ACC112 (cell line): ENCODE data around the gene ARL15.

Experiments
- H2AFZ ChIP-seq: fragments of 200-600 bp; sonication (generic); one replicate; pipeline ENCODE4 v1.6.0; 2017; ENCODE audit warnings: antibody characterized with exemption, low read length; ENCODE audit not compliant: unreplicated experiment
- H3K27ac ChIP-seq: fragments of 200-600 bp; sonication (generic); 2 replicates; pipeline ENCODE4 v1.5.1; 2014; ENCODE audit warnings: low read depth, mild to moderate bottlenecking, antibody characterized with exemption, low read length, moderate library complexity
- H3K27me3 ChIP-seq: fragments of 200-600 bp; sonication (generic); 2 replicates; pipeline ENCODE4 v1.6.1; 2014; ENCODE audit warnings: mild to moderate bottlenecking, antibody characterized with exemption, low read length, moderate library complexity, mixed read lengths; ENCODE audit not compliant: insufficient read depth
- H3K36me3 ChIP-seq: fragments of 200-600 bp; sonication (generic); 2 replicates; pipeline ENCODE4 v1.6.1; 2016; ENCODE audit warnings: mild to moderate bottlenecking, antibody characterized with exemption, low read length, moderate library complexity, mixed read lengths; ENCODE audit not compliant: insufficient read depth
- H3K4me1 ChIP-seq: fragments of 200-600 bp; sonication (generic); one replicate; pipeline ENCODE4 v1.6.1; 2016; ENCODE audit warnings: low read length, mixed read lengths; ENCODE audit not compliant: insufficient read depth, unreplicated experiment, control insufficient read depth
- H3K4me3 ChIP-seq: fragments of 200-600 bp; sonication (generic); 2 replicates; pipeline ENCODE4 v1.5.1; 2014; ENCODE audit warnings: mild to moderate bottlenecking, low read depth, low read length
- H3K79me2 ChIP-seq: fragments of 200-600 bp; sonication (generic); one replicate; pipeline ENCODE4 v1.6.0; 2016; ENCODE audit warnings: low read length; ENCODE audit not compliant: control insufficient read depth, unreplicated experiment, insufficient read depth

The ARL15 gene

DNA sequence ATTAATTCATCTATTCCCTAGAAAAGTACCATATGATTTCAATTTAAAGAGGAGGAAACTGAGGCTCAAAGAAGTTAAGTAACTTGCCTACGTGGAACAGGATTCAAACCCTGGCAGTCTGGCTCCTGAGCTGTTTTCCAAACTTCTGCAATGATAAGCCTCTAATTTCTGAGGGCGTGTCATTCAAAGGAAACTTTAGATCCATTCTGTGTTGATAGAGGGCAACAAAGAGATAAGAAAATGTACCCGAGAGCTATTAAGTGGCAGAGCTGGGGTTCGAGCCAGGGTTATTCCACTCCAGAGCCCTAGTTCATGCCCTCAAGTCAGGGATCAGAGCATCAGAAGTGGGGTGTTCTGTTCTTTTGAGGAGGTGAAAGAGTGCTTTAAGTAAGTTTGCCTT, 131.4 kb downstream of the ARL15 start:
- H3K27me3 ChIP-seq = no peaks in the 10 kb centered on the region
- H3K4me1 ChIP-seq = no peaks in the 10 kb centered on the region
- no peak overlapping the region for H3K4me3 ChIP-seq
- no peaks in the 10 kb centered on the region for H3K36me3 ChIP-seq
- no peaks in the 10 kb centered on the region for H3K79me2 ChIP-seq
- H3K27ac ChIP-seq = no peak overlapping the region
- H2AFZ ChIP-seq = no peak overlapping the region

DNA sequence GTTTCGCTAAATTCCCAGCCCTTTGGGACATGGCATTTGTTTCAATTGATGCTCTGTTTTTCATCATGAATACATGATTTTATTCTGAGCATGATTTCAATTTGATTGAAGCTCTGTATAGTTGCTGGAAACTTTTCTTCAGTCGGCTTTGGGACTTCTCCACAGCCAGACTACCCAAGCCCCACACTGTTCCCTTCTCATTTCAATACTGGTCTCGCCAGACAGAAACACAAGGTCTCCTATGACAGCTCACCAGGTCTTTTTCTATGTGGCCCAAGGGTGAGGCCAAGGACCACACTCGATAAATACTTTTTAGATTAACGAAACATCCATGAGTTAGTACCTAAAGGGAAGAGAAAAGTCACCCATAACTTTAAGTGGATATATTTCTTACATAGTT, 132.2 kb downstream of the ARL15 start:
- Histone ChIP-seq H3K27me3 (no peaks in the 10 kb centered on the region), H3K36me3 (no peaks in the 10 kb centered on the region), H3K27ac (no peak overlapping the region), H3K4me1 (no peaks in the 10 kb centered on the region), H3K79me2 (no peaks in the 10 kb centered on the region), H3K4me3 (no peak overlapping the region), H2AFZ (no peak overlapping the region)

DNA sequence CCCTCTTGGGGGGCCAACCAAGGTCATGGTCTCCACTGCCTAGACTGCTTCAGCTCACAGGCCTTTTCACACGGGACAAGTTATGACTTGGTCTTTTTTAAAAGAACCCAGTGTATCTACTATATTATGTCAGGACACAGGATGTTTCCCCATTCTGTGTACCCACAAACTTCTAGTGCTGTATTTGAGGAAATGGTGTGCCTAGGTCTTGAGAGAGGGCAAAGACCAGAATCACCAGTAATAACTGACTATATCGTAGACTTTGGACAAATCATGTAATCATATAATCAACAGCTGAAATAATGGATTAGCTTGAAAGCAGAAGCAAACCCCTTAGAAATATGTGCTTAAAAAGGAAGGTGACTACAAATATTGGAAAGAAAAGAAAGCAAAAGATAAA, 133.3 kb downstream of the ARL15 start:
- Histone ChIP-seq H3K79me2 (no peaks in the 10 kb centered on the region), H3K4me3 (no peak overlapping the region), H3K27me3 (no peaks in the 10 kb centered on the region), H3K36me3 (no peaks in the 10 kb centered on the region), H3K27ac (no peak overlapping the region), H2AFZ (no peak overlapping the region), H3K4me1 (no peaks in the 10 kb centered on the region)

DNA sequence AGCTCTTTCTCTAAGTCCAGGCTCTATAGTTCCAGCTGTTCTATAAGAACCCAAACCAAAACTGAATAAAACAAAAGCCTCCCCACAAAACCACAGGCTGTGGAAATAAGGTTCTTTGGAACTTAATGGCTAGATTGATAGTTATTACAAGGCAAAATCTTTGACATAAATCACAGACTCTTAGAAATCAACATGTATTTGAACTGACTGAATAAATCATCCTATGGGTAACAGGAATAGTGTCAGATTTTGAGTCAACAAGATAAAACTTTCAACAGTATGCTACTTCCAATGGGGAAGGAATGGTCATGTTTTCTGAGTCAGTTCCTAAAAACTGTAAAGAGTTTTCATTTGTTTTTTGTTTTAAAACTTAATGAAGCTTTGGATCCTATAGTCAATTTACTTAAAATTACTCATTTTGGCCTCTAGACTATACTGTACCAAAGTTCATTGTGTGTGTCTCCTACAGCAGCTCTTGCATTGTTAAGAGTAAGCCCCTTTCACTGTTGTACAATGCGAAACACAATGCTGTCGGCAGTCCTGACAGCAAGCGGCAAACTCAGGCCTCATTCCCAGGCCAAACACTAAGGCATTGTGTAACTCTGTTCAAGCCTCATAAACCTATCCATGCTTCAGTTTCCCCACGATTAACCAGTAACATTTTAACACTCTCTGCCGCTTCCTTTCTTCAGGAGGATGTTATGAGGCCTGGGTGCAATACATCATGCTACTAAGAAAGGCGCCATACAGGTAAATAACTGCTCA, 134.1 kb downstream of the ARL15 start:
- Histone ChIP-seq H3K79me2 (no peaks in the 10 kb centered on the region), H2AFZ (no peak overlapping the region), H3K27me3 (no peaks in the 10 kb centered on the region), H3K27ac (no peak overlapping the region), H3K4me3 (no peak overlapping the region), H3K36me3 (no peaks in the 10 kb centered on the region), H3K4me1 (no peaks in the 10 kb centered on the region)

GRCh38 chr5:54173251-54173650, 137.1 kb downstream of the ARL15 start:
- Histone ChIP-seq H3K27ac (no peak overlapping the region), H3K79me2 (no peaks in the 10 kb centered on the region), H2AFZ (no peak overlapping the region), H3K27me3 (no peaks in the 10 kb centered on the region), H3K36me3 (no peaks in the 10 kb centered on the region), H3K4me3 (no peak overlapping the region), H3K4me1 (no peaks in the 10 kb centered on the region)

DNA sequence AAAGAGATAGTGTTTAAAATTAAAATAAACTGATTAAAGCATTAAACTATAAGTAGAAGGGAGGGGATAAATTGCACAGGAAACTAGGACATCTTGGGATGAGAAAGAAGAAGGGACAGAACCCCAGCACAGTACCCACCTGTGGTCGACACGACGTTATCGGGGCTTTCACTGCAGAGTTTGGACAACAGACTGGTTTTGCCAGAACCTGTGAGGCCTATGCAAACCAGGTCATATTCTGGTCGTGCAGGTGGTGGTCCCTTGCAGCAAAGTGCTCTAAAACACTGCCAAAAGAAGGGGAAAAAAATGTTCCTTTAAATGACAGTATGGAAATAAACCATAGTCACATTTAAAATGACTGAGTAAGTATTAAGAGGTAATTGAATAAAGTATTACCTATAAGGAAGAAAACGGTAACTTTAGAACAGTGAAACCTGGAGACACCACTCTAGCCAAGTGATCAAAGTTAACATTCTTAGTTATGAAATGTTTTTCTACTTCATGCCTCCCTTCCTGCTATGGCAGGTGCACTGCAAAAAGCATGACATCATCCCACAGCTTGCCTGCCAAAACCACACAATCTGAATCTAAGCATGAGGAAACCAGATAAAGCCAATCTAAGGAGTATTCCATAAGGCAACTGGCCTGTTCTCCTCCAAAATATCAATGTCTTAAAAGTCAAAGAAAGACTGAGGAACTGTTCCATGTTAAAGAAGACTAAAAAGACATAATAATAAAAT, 138.6 kb downstream of the ARL15 start:
- H3K4me3 ChIP-seq = no peak overlapping the region
- H3K27ac ChIP-seq = no peak overlapping the region
- no peaks in the 10 kb centered on the region for H3K27me3 ChIP-seq
- no peaks in the 10 kb centered on the region for H3K79me2 ChIP-seq
- H2AFZ ChIP-seq = no peak overlapping the region
- no peaks in the 10 kb centered on the region for H3K36me3 ChIP-seq
- H3K4me1 ChIP-seq = no peaks in the 10 kb centered on the region

DNA sequence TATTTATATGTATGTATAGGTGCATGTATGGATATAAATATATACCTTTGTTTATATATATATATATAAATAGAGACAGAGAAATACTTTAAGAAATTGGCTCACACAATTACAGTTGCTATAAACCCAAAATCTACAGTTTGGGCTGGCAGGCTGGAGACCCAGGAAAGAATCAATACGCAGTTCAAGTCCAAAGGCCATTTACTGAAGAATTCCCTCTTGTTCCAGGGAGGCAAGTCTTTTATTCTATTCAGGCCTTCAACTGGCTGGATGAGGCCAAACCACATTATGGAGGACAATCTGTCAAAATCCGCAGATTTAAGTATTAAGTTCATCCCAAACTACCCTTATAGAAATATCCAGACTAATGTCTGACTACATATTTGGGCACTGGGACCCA, 144.7 kb downstream of the ARL15 start:
- Histone ChIP-seq H3K79me2 (no peaks in the 10 kb centered on the region), H3K4me1 (no peaks in the 10 kb centered on the region), H3K36me3 (no peaks in the 10 kb centered on the region), H3K27me3 (no peaks in the 10 kb centered on the region), H2AFZ (no peak overlapping the region), H3K4me3 (no peak overlapping the region), H3K27ac (no peak overlapping the region)

- Histone ChIP-seq H3K27me3 (no peaks in the 10 kb centered on the region), H3K36me3 (no peaks in the 10 kb centered on the region), H3K27ac (no peak overlapping the region), H2AFZ (no peak overlapping the region), H3K4me1 (peaks cover 4% of the 10 kb centered on the region), H3K79me2 (no peaks in the 10 kb centered on the region), H3K4me3 (no peak overlapping the region)
Measured at GRCh38 chr5:54162184-54162583, 148.2 kb downstream of the ARL15 start.

DNA sequence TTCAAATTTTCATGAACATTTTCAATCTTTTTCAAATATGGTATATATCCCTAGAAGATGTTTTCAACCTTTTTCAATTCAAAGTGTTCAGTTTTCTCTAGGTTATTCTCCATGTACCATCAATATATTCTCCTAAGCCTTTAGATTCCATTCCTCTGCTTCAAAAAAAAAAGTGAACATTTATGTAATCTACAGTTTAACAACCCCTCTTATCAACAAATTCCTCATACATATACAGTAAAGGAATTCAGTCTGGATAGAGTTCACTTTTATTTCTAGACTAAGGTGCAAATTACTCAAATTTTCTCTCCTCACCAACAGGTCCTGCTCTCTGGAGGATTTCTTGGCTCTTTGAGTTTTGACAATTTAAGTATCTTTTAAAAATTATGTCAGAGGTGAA, 150.0 kb downstream of the ARL15 start:
- Histone ChIP-seq H3K4me3 (no peak overlapping the region), H3K27me3 (no peaks in the 10 kb centered on the region), H3K36me3 (no peaks in the 10 kb centered on the region), H3K79me2 (no peaks in the 10 kb centered on the region), H3K27ac (no peak overlapping the region), H2AFZ (no peak overlapping the region), H3K4me1 (peaks cover 4% of the 10 kb centered on the region)

- Histone ChIP-seq H3K4me3 (no peak overlapping the region), H3K4me1 (peaks cover 4% of the 10 kb centered on the region), H3K36me3 (no peaks in the 10 kb centered on the region), H3K79me2 (no peaks in the 10 kb centered on the region), H2AFZ (no peak overlapping the region), H3K27me3 (no peaks in the 10 kb centered on the region), H3K27ac (no peak overlapping the region)
Measured at GRCh38 chr5:54159893-54160195, 150.5 kb downstream of the ARL15 start.
